ENCODE results near the gene UBE2E2. TPM values are rescaled to one million over a fixed set of nuclear protein-coding genes. Genes with fewer than 3 reads are reported as not detected.

UBE2E2 gene
- total RNA-seq, 2 donors from 2014 or later = 23.2 to 34.5 TPM

GRCh38 chr3:23356923-23357322 is 153.8 kb downstream of the UBE2E2 start:
- Mint-ChIP-seq H3K27ac (no peak overlapping the region), H3K4me1 (no peaks in the 10 kb centered on the region), H3K9me3 (peaks cover 8% of the 10 kb centered on the region)

GRCh38 chr3:23359116-23359515 is 156.0 kb downstream of the UBE2E2 start:
- DNase-seq = no peak
- Histone ChIP-seq H3K4me1 (ENCODE audit: control insufficient read depth, insufficient read depth, low read length) (no peaks in the 10 kb centered on the region), H3K27me3 (ENCODE audit: control insufficient read depth, insufficient read depth, low read length, poor library complexity, severe bottlenecking) (no peaks in the 10 kb centered on the region), H3K27ac (ENCODE audit: low read depth, low read length) (no peak overlapping the region), H3K36me3 (ENCODE audit: control insufficient read depth, insufficient read depth, low read length) (no peaks in the 10 kb centered on the region), H3K9ac (ENCODE audit: extremely low read depth, low read length, poor library complexity, severe bottlenecking) (no peak overlapping the region), H3K4me3 (ENCODE audit: low read length) (no peak overlapping the region), H3K9me3 (ENCODE audit: control insufficient read depth, low read length) (peaks cover 5% of the 10 kb centered on the region)
- no peak overlapping the region for H3K27ac Mint-ChIP-seq
- peaks cover 9% of the 10 kb centered on the region for H3K9me3 Mint-ChIP-seq
- H3K4me1 Mint-ChIP-seq = no peaks in the 10 kb centered on the region
- no peaks in the 10 kb centered on the region for H3K27me3 Mint-ChIP-seq (ENCODE audit: insufficient read depth)
- TF ChIP-seq CTCF (conservative IDR thresholded peaks at IDR 0.05) = no peak
- H3K36me3 Mint-ChIP-seq (ENCODE audit: low read depth) = no peaks in the 10 kb centered on the region
- H3K4me3 Mint-ChIP-seq = no peak overlapping the region

More at GRCh38 chr3:23356923-23357322, 153.8 kb downstream of the UBE2E2 start:
- Histone ChIP-seq H3K4me1 (ENCODE audit: control insufficient read depth, insufficient read depth, low read length) (no peaks in the 10 kb centered on the region), H3K27me3 (ENCODE audit: control insufficient read depth, insufficient read depth, low read length, poor library complexity, severe bottlenecking) (no peaks in the 10 kb centered on the region), H3K9ac (ENCODE audit: extremely low read depth, low read length, poor library complexity, severe bottlenecking) (no peak overlapping the region), H3K9me3 (ENCODE audit: control insufficient read depth, low read length) (no peaks in the 10 kb centered on the region), H3K4me3 (ENCODE audit: low read length) (no peak overlapping the region), H3K36me3 (ENCODE audit: control insufficient read depth, insufficient read depth, low read length) (no peaks in the 10 kb centered on the region), H3K27ac (ENCODE audit: low read depth, low read length) (no peak overlapping the region)
- Mint-ChIP-seq H3K36me3 (ENCODE audit: low read depth) (no peaks in the 10 kb centered on the region), H3K4me3 (no peak overlapping the region), H3K27me3 (ENCODE audit: insufficient read depth) (no peaks in the 10 kb centered on the region)
- no peak for DNase-seq
- no peak for TF ChIP-seq CTCF (conservative IDR thresholded peaks at IDR 0.05)
- 92 to 100% methylated on average over 1 to 2 of the region's 3 CpGs for WGBS, 2 experiments (ENCODE audit: insufficient coverage in 1 of 2, insufficient read length in 1 of 2)

- no peak overlapping the region for H3K4me3 Mint-ChIP-seq
- no peaks in the 10 kb centered on the region for H3K36me3 Mint-ChIP-seq (ENCODE audit: low read depth)
- peaks cover 10% of the 10 kb centered on the region for H3K9me3 Mint-ChIP-seq
- no peaks in the 10 kb centered on the region for H3K27me3 Mint-ChIP-seq (ENCODE audit: insufficient read depth)
- no peaks in the 10 kb centered on the region for H3K36me3 ChIP-seq (ENCODE audit: control insufficient read depth, insufficient read depth, low read length)
- TF ChIP-seq CTCF (conservative IDR thresholded peaks at IDR 0.05) = no peak
- no peaks in the 10 kb centered on the region for H3K4me1 Mint-ChIP-seq
- H3K9ac ChIP-seq (ENCODE audit: extremely low read depth, low read length, poor library complexity, severe bottlenecking) = no peak overlapping the region
- no peak overlapping the region for H3K27ac Mint-ChIP-seq
- DNase-seq = no peak
- WGBS, 2 experiments (ENCODE audit: insufficient coverage in 1 of 2, insufficient read length in 1 of 2) = 100% methylated on average over 1 of the region's 2 CpGs; no CpG with 5 or more reads in 1 of the 2 experiments
- no peaks in the 10 kb centered on the region for H3K4me1 ChIP-seq (ENCODE audit: control insufficient read depth, insufficient read depth, low read length)
- no peaks in the 10 kb centered on the region for H3K27me3 ChIP-seq (ENCODE audit: control insufficient read depth, insufficient read depth, low read length, poor library complexity, severe bottlenecking)
- no peak overlapping the region for H3K4me3 ChIP-seq (ENCODE audit: low read length)
- H3K9me3 ChIP-seq (ENCODE audit: control insufficient read depth, low read length) = peaks cover 5% of the 10 kb centered on the region
- no peak overlapping the region for H3K27ac ChIP-seq (ENCODE audit: low read depth, low read length)
Observed at GRCh38 chr3:23365066-23365465, 161.9 kb downstream of the UBE2E2 start.
